Esophagus squamous epithelium (tissue), 5 donors: ENCODE results near the gene CEP112. TPM values are rescaled to one million over a fixed set of nuclear protein-coding genes. Genes with fewer than 3 reads are reported as not detected.

Experiments used
- DNase-seq: peaks from one replicate; lab custom pipeline; 2025; lab: John Stamatoyannopoulos, UW
- H3K27ac ChIP-seq, 4 donors: fragments of 200-600 bp; sonication (generic); one replicate each; pipeline ENCODE4 v1.5.1; 2016 to 2019; ENCODE audit warnings: mild to moderate bottlenecking in 1 of 4
- H3K27me3 ChIP-seq, 4 donors: fragments of 200-600 bp; sonication (generic); 1 replicate in 3 of 4; 2 replicates in 1 of 4; pipeline versions ENCODE4 v1.5.1 to v1.6.0; 2017 to 2021; ENCODE audit warnings: antibody characterized with exemption in 1 of 4
- H3K36me3 ChIP-seq, 3 donors: fragments of 200-600 bp; sonication (generic); one replicate each; pipeline ENCODE4 v1.5.1; 2016 to 2019
- H3K4me1 ChIP-seq, 3 donors: fragments of 200-600 bp; sonication (generic); one replicate each; pipeline ENCODE4 v1.5.1; 2017 to 2019
- H3K4me3 ChIP-seq, 4 donors: fragments of 200-600 bp; sonication (generic); 1 replicate in 3 of 4; 2 replicates in 1 of 4; pipeline ENCODE4 v1.5.1; 2016 to 2019; ENCODE audit warnings: mild to moderate bottlenecking in 2 of 4, moderate library complexity in 1 of 4
- H3K9me3 ChIP-seq, 3 donors: fragments of 200-600 bp; sonication (generic); one replicate each; pipeline ENCODE4 v1.5.1; 2016 to 2019
- CTCF ChIP-seq, 6 experiments: fragments of 450-650 bp in 4 of 6; fragments of 200-600 bp in 2 of 6; sonication (generic) in 2 of 6; IDR thresholded peaks; one replicate each; pipeline ENCODE4 v1.5.1; 2016 to 2019; ENCODE audit warnings: antibody characterized with exemption in 6 of 6, mild to moderate bottlenecking in 4 of 6, moderate library complexity in 4 of 6
- POLR2A ChIP-seq, 4 donors: fragments of 450-650 bp; IDR thresholded peaks; one replicate each; pipeline ENCODE4 v1.6.1; 2017; ENCODE audit warnings: antibody characterized with exemption in 4 of 4, mild to moderate bottlenecking in 4 of 4, moderate library complexity in 3 of 4
- WGBS, 2 donors: methylation state at CpG; one replicate each; pipeline ENCODE4 v1.1.5; 2018; 5-methylcytosine and 5-hydroxymethylcytosine counted together
- intact Hi-C: fragments of 100-400 bp; cut with DNase I; formaldehyde crosslinking; loops from one replicate; pipeline ENCODE4 v1.15.0; 2022
- total RNA-seq, 4 donors: library from RNA; depleted of rRNA; stranded (reverse); fragments of >200 nt; gene quantifications; one replicate each; pipeline ENCODE4 v1.1.0, GENCODE V29; 2016
- donor health status: DM: yes; HTN: yes; CAD: no.

Gene CEP112
- total RNA-seq, 4 donors from 2014 or later = 2.5 to 10.9 (median 6.4) TPM

GRCh38 chr17:65936013-65936412 is 255.9 kb downstream of the CEP112 start:
- no peak for TF ChIP-seq POLR2A (IDR thresholded peaks at IDR 0.05)
- TF ChIP-seq CTCF (IDR thresholded peaks at IDR 0.05) = no peak
- DNase-seq = no peak
- Histone ChIP-seq H3K27me3 (no peaks in the 10 kb centered on the region), H3K4me3 (no peak overlapping the region), H3K27ac (no peak overlapping the region), H3K4me1 (no peaks in the 10 kb centered on the region), H3K9me3 (no peaks in the 10 kb centered on the region), H3K36me3 (no peaks in the 10 kb centered on the region)
- WGBS, 2 donors = 53 to 69% methylated on average over 3 of the region's 3 CpGs
- intact Hi-C loops = no loop called here

GRCh38 chr17:65933290-65933689 is 258.6 kb downstream of the CEP112 start:
- no peak for TF ChIP-seq POLR2A (IDR thresholded peaks at IDR 0.05)
- no peak for TF ChIP-seq CTCF (IDR thresholded peaks at IDR 0.05)

GRCh38 chr17:65931246-65932149 is 260.4 kb downstream of the CEP112 start:
- no peak overlapping the region for H3K27ac ChIP-seq

More at GRCh38 chr17:65933290-65933689, 258.6 kb downstream of the CEP112 start:
- Histone ChIP-seq H3K27ac (no peak overlapping the region), H3K4me3 (no peak overlapping the region), H3K27me3 (no peaks in the 10 kb centered on the region), H3K4me1 (no peaks in the 10 kb centered on the region), H3K9me3 (no peaks in the 10 kb centered on the region), H3K36me3 (no peaks in the 10 kb centered on the region)
- 71 to 84% methylated on average over 4 of the region's 4 CpGs for WGBS, 2 donors
- intact Hi-C loops = no loop called here
- no peak for DNase-seq

GRCh38 chr17:65930140-65930730 is 261.7 kb downstream of the CEP112 start:
- H3K4me3 ChIP-seq = no peak overlapping the region
- no peaks in the 10 kb centered on the region for H3K27me3 ChIP-seq
- peaks cover 0 to 10% (median 0%) of the 10 kb centered on the region in 3 donors for H3K36me3 ChIP-seq
- intact Hi-C loops = no loop called here
- WGBS, 2 donors = 45 to 70% methylated on average over 2 of the region's 2 CpGs
- no peaks in the 10 kb centered on the region for H3K9me3 ChIP-seq
- no peaks in the 10 kb centered on the region for H3K4me1 ChIP-seq
- TF ChIP-seq POLR2A (IDR thresholded peaks at IDR 0.05) (no peak), CTCF (IDR thresholded peaks at IDR 0.05) (no peak)
- no peak overlapping the region for H3K27ac ChIP-seq
- DNase-seq = no peak

More at GRCh38 chr17:65931246-65932149, 260.4 kb downstream of the CEP112 start:
- 74 to 80% methylated on average over 3 of the region's 3 CpGs for WGBS, 2 donors
- Histone ChIP-seq H3K27me3 (no peaks in the 10 kb centered on the region), H3K36me3 (peaks cover 0 to 7% (median 0%) of the 10 kb centered on the region in 3 donors), H3K4me3 (no peak overlapping the region), H3K9me3 (no peaks in the 10 kb centered on the region), H3K4me1 (no peaks in the 10 kb centered on the region)
- no peak for DNase-seq
- no peak for TF ChIP-seq POLR2A (IDR thresholded peaks at IDR 0.05)
- intact Hi-C loops = no loop called here

- DNase-seq = no peak
- Histone ChIP-seq H3K27ac (no peak overlapping the region), H3K4me1 (no peaks in the 10 kb centered on the region), H3K27me3 (no peaks in the 10 kb centered on the region), H3K4me3 (no peak overlapping the region), H3K36me3 (peaks cover 0 to 10% (median 0%) of the 10 kb centered on the region in 3 donors), H3K9me3 (no peaks in the 10 kb centered on the region)
- no peak for TF ChIP-seq CTCF (IDR thresholded peaks at IDR 0.05)
- no peak for TF ChIP-seq POLR2A (IDR thresholded peaks at IDR 0.05)
- 92 to 94% methylated on average over 5 of the region's 5 CpGs for WGBS, 2 donors
- intact Hi-C loops = no loop called here
Observed at GRCh38 chr17:65926599-65926998, 265.3 kb downstream of the CEP112 start.
